ENCODE results near the gene HOXA9.
A peak's percentile ranks its signal among the peaks of the same experiment; 100 is the strongest.

Gene HOXA9

DNA sequence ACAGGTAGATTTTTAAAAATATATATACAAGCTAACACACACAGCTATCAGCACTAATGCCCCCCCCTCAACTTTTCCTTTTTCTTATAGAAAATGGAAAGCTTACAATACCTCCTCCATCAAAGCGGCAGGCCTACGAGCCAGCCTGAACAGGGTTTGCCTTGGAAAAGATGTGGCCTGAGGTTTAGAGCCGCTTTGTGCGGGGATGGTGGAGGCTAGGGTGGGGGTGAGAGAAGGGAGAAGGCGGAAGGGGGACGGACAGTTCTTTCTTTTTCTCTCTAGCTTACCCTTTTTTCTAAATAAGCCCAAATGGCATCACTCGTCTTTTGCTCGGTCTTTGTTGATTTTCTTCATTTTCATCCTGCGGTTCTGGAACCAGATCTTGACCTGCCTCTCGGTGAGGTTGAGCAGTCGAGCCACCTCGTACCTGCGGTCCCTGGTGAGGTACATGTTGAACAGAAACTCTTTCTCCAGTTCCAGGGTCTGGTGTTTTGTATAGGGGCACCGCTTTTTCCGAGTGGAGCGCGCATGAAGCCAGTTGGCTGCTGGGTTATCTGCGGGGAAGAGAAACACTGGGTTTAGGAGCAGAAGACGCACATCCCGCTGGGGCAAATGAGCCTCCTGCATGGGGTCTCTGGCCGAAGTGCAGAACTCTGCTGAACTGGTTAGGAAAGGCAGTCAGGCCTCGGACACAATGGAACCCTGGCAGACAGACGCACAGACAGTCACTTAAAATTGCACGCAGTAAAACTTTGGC is 1.9 kb downstream of the HOXA9 start:
- no peak for DNase-seq

DNA sequence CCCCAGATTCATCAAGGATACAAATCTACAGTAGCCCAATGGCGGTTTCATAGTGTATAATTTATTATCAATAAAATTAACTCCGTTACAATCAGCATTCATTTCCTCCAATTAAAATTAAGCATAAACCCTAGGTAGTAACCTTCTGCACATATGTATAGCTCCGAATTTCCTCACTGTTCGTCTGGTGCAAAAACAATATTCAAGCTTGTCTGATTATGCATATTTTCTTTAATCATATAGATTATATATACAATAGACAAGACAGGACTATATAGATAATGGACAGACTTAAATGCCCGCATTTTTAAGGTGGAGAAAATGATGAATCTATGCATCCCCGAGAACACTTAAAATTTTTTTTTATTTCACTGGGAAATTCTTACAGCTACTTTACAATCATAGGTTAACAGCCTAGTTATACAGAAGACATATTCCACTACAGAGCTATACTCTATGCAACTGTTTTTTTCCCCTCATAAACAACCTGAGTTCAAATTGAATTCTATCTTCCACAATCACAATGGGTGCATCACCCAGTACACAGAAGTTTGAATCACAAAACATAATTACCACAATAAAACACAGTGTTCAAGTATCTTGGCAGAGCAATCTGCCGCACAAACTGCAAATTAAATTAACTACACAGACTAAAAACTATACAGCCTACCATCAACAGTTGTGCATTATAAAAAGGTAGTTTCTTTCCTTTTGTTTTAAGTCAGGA is 2.6 kb downstream of the HOXA9 start:
- no peak for DNase-seq

DNA sequence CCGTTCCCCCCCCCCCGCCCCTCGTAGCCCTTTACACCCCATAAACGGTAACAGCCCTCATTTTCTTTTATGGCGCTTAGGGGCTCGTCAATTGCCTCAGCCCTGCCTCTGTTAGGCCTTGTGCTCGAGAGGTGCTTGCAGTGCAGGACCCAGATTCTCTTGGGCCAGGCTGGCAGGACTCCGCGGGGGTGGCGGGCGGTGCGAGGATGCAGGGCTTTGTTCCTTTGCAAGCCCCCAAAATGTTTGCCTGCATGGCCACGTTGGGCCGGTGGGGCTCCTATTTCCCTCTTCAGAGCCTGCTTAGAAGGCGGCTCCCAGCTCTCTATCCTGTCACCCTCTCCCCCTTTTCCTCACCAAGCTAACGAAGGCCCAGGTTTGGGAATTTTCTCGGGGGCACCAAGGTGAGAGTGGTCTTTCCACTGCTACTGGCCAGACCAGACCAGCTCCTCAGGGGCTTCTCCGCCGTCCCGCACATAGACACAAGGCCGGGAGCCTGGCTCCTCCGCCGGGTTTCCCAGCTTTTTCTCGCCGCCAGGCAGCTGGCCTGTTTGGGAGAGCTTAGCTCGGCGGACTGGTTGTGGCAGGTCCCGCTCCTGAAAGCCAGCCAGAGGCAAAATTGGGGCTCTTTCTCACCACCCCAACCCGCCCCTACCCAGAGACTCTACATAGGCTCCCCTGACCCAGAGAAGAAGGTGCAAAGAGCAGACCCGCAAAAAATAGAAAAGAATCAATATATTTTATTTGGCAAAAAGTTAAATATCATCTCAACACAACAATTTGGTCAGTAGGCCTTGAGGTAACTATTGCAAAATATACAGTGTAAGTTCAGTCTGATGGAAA is 3.4 kb downstream of the HOXA9 start:
- no peak for DNase-seq

DNA sequence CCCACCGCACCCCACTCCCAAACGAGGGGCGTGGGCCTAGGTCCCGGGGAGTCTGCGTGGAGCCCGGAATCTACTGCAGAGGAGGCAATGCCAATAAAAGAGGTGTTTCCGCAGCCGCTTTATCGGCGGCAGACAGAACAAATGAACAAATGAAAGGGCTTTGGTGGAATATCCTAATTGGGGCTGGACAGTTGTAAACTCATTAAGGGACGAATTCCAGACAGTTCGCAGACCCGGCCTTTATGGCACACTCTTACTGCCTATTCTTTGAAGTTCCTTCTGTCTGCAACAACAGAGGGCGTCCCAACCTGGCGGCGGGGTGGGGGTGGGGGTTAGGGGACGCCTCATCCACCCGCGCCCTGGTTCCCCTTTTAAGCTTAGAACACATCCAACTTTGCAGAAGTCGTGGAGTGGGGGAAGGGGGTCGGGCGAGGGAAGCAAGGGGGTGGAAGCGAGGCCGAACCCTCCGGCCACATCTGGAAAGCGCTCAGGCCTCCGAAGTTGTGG is 4.1 kb downstream of the HOXA9 start:
- DNase-seq = no peak

DNA sequence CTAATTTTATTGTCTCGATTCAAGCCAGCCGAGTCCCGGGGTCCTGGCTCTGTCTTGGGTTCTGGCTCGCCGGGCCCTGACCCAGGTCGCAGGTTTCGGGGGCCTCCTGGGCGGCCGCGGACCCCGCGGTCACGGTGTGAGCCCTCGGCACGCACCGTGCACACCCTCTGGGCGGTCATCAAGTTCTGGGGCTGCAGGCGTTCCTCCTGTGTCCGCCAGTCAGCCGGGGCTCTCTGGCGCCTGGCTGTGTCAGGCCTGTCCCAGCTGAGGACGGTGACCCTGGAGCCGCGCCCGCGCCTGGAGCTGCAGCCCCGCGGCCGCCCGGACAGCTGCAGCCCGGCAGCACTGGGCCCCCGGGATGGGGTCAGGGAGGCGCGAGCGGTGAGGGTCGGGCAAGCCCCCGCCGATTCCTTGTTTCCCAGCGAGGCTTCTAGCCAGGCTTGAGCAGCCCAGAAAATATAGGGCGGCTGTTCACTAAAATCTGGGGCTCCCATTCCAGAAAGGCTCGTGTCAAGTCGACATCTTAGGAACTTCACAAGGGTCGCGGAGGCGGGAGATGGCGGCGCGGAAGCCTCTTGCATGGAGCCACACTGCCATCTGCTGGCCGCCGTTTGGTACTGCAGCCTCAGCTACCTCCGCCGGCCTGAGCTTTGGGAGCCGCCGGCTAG is 4.7 kb downstream of the HOXA9 start:
- peak; percentile 73 to 89 for DNase-seq

DNA sequence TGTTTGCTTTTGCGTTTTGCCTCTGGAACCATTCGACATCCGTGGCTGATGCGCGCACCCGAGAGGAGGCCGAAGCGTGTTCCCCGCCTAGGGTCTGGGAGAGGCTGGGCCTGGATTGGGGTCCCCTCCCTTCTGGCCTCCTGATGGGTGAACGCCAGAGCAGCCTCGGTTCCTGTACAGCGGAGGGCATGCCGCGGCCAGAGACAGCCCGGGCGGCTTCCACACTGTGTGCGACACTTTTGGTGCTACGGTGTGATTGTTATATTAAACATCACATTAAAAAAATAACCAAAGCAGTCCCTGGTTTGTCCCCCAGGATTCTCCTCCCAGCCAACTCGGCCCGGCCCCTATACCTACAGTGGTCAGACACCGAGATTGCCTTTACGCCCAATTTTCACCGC is 5.2 kb downstream of the HOXA9 start:
- no peak for DNase-seq

DNA sequence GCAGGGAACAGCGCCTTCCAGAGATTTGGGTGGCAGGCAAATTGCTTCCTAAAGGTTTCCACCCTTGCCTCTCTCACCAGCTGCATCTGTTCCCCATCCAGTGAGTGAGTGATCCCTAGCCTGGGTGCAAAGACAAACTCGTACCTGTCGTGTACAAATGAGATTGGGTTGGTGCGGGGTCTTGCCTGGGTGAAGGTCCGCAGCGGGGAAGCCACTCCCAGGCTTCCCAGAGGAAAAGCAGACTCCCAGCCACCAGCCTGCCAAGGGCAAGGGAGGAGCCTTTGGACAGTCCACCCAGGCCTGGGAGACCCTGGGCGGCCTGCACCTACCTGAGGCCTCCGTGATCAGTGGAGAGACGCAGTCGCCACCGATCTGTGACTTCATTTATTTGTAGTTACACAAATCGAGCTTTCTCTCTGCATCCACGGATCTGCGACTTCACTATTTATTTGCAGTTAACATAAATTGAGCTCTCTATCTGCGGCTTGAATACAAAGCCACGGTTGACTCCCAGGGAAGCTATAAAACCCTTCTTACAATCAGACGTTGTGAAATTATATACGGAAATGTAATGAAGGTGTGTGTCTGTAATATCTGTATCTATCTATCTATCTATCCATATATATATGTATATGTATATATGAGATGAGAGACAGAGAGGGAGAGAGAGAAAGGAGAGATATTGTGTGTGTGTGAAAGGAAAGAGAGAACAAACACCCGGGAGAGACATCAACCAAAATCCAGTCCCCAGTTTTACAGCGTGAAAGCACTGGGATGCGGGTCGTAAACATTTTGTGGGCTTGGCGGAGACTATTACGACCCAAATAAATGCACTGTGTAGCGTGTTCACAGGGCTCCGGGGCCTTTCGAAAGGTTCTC is 5.8 kb downstream of the HOXA9 start:
- DNase-seq = no peak

DNA sequence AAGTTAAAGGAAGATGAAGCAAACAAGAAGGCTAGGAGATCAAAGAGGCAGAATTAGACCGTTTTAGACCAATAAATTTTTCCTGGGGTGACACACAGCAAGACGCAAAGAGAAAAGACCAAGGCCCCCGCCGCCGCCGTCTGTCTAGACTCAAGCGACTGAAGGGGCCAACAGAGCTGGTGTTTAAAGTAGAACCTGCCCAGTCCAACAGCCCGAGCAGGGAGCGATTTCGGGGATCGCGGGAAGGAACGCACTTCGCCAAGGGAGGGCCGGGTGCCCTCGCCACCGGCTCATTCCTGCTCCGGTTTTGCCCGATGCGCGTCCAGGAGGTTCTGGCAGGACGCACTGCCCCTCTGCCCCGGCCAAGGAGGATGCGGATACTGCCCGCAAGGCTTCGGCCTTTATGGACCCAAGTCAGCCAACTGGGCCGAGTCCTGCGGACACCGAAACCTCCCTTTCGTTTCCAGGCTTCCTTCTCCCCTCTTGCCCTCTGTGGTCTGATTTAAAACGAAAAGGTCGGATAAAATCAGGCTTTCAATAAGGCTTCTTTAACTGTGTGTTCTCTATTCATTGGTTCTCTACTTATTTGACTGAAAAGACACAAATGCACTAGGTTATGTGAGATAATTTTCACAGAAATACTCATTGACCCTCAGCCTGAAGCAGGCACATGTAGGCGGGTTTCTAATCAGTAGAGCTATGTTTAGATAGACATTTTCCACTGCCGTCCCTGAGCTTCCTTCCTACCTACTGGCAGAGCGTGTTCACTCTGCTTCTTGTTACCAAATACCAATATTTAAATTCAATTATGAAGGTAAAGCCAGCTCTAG is 6.7 kb downstream of the HOXA9 start:
- no peak for DNase-seq

DNA sequence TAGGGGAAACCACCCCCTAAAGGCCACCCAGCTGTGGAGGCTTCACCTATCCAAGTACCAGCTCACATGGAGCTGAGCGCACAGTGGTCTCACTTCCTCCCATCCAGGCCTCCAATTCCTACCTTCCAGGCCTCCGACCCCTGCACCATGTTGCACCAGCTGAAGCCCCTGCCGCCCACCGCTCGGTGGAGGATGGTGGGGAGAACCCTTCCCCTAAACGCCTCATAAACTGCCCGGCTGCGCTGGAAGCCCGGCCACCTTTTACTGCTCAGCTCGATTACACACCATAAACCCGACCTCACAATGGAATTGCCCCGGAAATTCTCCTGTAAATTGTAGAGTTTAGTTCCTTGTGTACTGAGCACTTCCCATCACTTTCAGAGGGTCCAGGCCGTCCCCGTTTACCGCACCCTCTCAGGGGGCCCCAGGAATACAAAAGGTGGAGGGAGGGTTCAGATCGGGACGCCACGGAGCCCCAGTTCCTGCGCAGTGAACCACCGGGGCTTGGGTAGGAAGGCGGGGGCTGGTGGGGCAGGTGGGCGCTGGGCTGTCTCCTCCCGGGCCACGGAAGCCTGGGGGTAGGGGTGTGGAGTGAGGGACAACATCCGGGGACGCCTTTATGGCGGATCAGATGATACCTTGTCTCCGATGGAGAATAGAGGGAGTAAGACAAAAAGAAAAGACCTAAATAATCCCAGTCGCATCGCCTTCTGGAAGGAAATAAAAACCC is 7.5 kb downstream of the HOXA9 start:
- no peak for DNase-seq

DNA sequence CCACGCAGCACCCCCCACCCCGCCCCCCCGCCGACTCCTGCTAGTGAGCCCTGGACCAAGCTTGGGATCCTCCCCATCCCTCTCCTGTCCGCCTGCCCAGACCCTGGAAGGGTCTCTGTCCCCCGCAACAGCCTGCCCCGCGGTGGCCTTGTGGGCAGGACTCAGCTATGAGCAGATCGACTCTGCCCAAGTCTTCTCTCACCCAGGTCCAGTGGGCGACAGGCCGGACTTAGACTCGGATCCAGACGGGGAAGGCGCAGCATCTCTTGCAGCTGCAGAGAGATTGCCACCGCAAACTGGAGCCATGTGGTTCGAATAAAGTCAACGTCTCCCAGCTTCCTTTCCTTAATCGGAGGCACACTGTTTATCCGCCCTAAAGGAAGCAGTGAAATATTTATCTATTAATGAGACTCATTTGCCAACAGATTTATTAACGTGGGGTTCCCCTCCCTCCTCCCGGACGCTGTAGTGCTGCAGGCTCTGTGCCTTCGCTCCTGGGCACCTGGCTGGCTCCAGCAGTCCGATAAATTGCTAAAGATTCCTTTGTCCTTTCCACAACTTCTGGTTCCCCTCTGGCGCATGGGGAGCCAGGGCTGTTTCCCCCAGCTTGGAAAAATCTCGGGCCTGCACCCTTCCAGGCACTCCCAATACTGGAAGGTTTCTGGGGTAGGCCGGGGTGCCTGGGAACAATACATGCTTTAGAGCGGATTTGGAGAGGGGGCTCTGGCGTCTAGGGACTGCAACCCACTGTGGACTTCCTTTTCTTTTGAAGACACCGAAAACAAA is 8.2 kb downstream of the HOXA9 start:
- no peak for DNase-seq

DNA sequence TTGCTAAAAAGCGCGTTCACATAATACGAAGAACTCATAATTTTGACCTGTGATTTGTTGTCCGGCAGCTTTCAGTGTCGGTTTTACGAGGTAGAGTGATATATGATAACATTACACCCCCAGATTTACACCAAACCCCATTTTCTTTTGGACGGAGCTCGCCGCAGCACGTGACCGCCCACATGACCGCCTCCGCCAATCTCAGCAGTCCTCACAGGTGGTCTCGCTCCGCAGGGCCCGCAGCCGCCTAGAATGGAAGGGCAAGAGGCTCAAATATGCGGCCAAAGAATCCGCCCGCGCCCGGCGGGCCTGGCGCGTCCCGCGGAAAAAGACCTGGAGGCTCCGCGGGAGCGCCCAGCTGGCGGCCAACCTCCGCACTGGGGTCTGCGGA is 8.8 kb downstream of the HOXA9 start, which contains the start of gene HOXA7:
Gene HOXA7, minus strand, starts transcription at position 168 of the 391 bp plus-strand sequence. Its CDS starts 130 bp downstream, at position 38.
- DNase-seq = peak; percentile 45 to 75

DNA sequence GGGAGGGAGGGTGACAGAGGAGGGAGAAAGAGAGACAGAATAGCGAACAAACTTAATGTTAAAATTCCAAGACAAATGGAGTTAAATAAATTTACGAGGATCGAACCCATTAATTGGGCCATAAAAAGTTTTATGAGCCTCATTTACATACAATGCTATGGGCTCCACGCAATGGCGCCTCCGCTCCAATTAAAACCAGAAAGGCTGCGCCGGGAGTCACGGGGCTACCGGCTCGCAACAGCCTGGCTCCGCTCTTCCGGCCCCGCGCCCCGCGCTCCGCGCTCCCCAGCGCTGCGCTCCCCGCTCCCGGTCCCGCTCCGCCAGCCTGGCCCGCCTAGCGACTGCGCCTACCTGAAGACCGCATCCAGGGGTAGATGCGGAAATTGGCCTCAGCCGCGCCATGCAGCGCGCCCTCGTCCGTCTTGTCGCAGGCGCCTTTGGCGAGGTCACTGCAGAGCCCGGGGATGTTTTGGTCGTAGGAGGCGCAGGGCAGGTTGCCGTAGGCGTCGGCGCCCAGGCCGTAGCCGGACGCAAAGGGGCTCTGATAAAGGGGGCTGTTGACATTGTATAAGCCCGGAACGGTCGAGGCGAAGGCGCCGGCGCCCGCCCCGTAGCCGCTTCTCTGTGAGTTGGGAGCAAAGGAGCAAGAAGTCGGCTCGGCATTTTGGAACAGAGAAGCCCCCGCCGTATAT is 9.4 kb downstream of the HOXA9 start:
- peak in 1 of 2 experiments; percentile 36 for DNase-seq

DNA sequence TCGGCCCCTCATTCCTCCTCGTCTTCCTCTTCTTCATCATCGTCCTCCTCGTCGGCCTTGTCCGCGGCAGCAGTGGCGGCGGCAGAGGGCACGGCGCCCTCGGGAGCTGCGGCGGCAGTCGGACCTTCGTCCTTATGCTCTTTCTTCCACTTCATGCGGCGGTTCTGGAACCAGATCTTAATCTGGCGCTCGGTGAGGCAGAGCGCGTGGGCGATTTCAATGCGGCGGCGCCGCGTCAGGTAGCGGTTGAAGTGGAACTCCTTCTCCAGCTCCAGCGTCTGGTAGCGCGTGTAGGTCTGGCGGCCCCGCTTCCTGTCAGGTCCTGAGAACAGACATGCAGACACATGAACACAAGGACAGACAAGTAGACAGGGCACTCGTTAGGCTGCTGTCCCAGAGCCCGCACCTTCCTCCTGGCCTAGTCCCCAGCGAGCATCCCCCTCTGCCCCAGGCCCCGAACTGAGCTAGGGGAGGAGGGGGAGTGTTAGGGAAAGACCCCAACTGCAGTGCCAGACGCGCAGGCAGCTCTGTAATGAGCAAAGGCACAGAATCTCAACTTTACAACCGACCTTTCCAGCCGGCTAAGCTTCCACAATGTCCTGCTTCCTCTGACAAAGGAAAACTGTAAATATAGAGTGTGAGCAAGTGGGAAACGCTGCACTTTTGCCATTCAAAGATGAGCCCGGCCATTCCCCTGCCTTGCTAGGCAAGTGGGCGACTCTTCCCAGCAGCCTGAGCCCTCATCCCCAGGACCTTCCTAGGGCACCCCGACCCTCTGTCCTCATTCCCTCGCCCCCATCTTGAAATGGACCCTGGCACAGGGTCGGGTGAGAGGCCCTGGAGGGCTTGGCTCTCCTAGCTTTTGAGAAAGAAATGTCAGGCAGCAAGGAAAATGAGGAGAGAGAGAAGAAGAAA is 10.2 kb downstream of the HOXA9 start:
- DNase-seq = no peak

DNA sequence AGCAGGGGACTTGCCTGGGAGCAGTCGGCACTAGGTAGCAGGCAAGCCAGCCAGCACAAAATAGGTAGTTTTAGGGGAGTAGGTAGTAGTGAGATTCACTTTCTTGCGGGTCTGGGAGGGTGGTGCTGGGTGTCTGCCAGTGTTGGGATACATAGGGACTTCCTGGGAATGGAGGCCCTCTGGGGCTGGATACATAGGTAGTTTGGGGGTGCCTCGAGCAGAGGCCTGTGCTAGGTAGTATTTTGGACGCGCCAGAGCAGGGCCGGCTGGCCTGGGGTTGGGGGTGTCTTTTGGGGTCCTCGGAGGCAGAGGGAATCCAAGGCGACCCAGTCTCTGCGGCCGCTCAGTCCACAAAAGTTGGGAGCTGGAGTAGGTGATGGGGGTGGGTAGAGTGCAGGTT is 11.0 kb downstream of the HOXA9 start:
- DNase-seq = no peak

DNA sequence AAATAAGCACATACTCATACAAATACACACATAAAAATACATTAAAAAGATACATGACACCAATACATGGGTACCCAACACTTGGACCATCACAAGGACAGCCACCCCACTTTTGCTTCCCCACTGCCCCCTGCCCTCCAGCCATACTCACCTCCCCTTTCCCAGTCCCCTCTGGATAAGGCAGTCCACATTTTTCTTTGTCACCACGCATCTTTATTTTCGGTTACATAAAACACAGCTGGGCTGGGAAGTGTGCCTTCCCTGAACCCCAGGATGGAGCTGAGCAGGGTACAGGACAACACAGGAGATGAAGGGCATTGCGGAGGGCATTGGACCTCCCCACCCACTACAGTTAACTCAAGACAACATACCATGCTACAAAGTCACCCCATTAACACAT is 11.8 kb downstream of the HOXA9 start:
- no peak for DNase-seq

DNA sequence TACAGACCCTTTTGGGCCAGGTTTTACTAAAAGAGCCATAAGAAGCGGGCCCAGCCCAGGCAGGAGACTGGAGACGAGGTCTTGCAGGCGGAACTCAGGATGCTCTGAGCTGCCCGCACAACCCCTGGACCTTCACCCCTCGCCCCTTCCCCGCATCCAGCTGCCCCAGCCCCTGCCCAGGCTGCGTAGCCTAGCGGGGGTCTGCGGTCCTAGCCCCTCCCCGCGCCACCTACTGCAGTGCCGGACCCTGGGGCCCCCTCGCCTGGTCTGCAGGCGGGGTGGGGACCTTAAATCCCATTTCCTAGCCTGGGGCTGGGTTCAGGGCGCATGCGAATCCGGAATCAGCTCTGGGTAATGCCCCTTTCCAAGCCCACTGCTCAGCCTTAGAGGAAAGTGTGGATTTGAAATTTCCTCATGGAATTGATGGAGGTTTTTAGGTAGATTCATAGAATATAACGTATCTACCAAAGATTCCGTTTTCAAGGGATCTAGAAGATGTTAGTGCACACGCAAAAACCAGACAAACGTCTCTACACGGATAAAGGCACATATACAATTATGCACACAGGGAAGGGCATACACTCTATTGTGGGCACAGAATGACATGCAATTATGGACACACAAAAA is 12.4 kb downstream of the HOXA9 start:
- DNase-seq = no peak

Data from NCI-H446 (cell line).